ENCODE measurements around the gene SLC25A3. TPM values are rescaled to one million over a fixed set of nuclear protein-coding genes. Genes with fewer than 3 reads are reported as not detected.

The SLC25A3 gene
- total and polyA plus RNA-seq, 4 donors, result 223 to 400 (median 292) TPM

Small RNAs within 50 kb of the gene (small RNA-seq; reads per million reads assigned to genes)
- gene SNORA53, result 12.7 reads per million, percentile 95 among the genes with 10 or more reads in this experiment

Other genes with a start within 250 kb of the SLC25A3 start
- gene TMPO, start 78.1 kb upstream of the SLC25A3 start, total RNA-seq, result 100 to 1,000 TPM in 1 of 2 donors, 10 to 100 TPM in 1; 74.7 to 175 TPM
- gene TMPO, start 78.1 kb upstream of the SLC25A3 start, polyA plus RNA-seq, result 10 to 100 TPM; 10.9 to 13.1 TPM
- 10 to 100 TPM in 1 of 2 donors, 1 to 10 TPM in 1; 5.4 to 10.5 TPM for gene IKBIP, start 51.1 kb downstream of the SLC25A3 start, total RNA-seq
- gene IKBIP, start 51.1 kb downstream of the SLC25A3 start, polyA plus RNA-seq, result 1 to 10 TPM; 4.7 to 7.1 TPM
- 10 to 100 TPM; 10.4 to 11.6 TPM for gene APAF1, start 51.6 kb downstream of the SLC25A3 start, total RNA-seq
- 1 to 10 TPM; 1.9 to 2.8 TPM for gene APAF1, start 51.6 kb downstream of the SLC25A3 start, polyA plus RNA-seq

Data from liver (tissue), 5 donors.